Activated CD4-positive, alpha-beta T cell treated with anti-CD3 and anti-CD28 coated beads, Interleukin-2, amount 50 U/mL, for 16 hours (primary cell): ENCODE measurements around the gene DEGS1.

Experiments used
- DNase-seq: peaks from one replicate; pipeline ENCODE4 v3.0.0-alpha.2; 2020

Gene DEGS1

GRCh38 chr1:224217655-224218623, 34.9 kb downstream of the DEGS1 start:
- DNase-seq: no peak

- no peak for DNase-seq
Measured at GRCh38 chr1:224219011-224219611, 36.1 kb downstream of the DEGS1 start.

GRCh38 chr1:224219612-224220059, 36.6 kb downstream of the DEGS1 start:
- no peak for DNase-seq

- no peak for DNase-seq
Measured at GRCh38 chr1:224223819-224224714, 41.0 kb downstream of the DEGS1 start.

GRCh38 chr1:224226849-224227502, 43.9 kb downstream of the DEGS1 start:
- no peak for DNase-seq

- no peak for DNase-seq
Measured at GRCh38 chr1:224234017-224234416, 51.0 kb downstream of the DEGS1 start.

GRCh38 chr1:224235813-224236493, 52.9 kb downstream of the DEGS1 start:
- DNase-seq: no peak

- DNase-seq: no peak
Measured at GRCh38 chr1:224237119-224237881, 54.3 kb downstream of the DEGS1 start.

- DNase-seq: no peak
Measured at GRCh38 chr1:224238212-224238611, 55.2 kb downstream of the DEGS1 start.

- DNase-seq: no peak
Measured at GRCh38 chr1:224238756-224239155, 55.7 kb downstream of the DEGS1 start.
